Measurements from ENCODE around the gene NCS1.

NCS1 gene

GRCh38 chr9:130177898-130178805 lies 5.9 kb downstream of the NCS1 start:
- no peak for DNase-seq

- DNase-seq: no peak
Measured at GRCh38 chr9:130179331-130179907, 7.2 kb downstream of the NCS1 start.

- no peak for DNase-seq
Measured at GRCh38 chr9:130180516-130180915, 8.3 kb downstream of the NCS1 start.

GRCh38 chr9:130181678-130182380 lies 9.6 kb downstream of the NCS1 start:
- no peak for DNase-seq

- DNase-seq: no peak
Measured at GRCh38 chr9:130182381-130182909, 10.2 kb downstream of the NCS1 start.

- no peak for DNase-seq
Measured at GRCh38 chr9:130183133-130183762, 11.0 kb downstream of the NCS1 start.

GRCh38 chr9:130185017-130185416 lies 12.8 kb downstream of the NCS1 start:
- no peak for DNase-seq

- DNase-seq: no peak
Measured at GRCh38 chr9:130185490-130186031, 13.4 kb downstream of the NCS1 start.

GRCh38 chr9:130186051-130186450 lies 13.8 kb downstream of the NCS1 start:
- no peak for DNase-seq

- DNase-seq: no peak
Measured at GRCh38 chr9:130186839-130187522, 14.8 kb downstream of the NCS1 start.

- DNase-seq: no peak
Measured at GRCh38 chr9:130187523-130187846, 15.3 kb downstream of the NCS1 start.

- no peak for DNase-seq
Measured at GRCh38 chr9:130188860-130189481, 16.8 kb downstream of the NCS1 start.

GRCh38 chr9:130189840-130190239 lies 17.6 kb downstream of the NCS1 start:
- no peak for DNase-seq

GRCh38 chr9:130191068-130191748 lies 19.0 kb downstream of the NCS1 start:
- no peak for DNase-seq

- DNase-seq: no peak
Measured at GRCh38 chr9:130191749-130192120, 19.5 kb downstream of the NCS1 start.

- no peak for DNase-seq
Measured at GRCh38 chr9:130192382-130192999, 20.3 kb downstream of the NCS1 start.

- no peak for DNase-seq
Measured at GRCh38 chr9:130193103-130193502, 20.9 kb downstream of the NCS1 start.

- no peak for DNase-seq
Measured at GRCh38 chr9:130193531-130194377, 21.6 kb downstream of the NCS1 start.

GRCh38 chr9:130194378-130194932 lies 22.3 kb downstream of the NCS1 start:
- DNase-seq: no peak

Data from stimulated activated CD4-positive, alpha-beta T cell treated with anti-CD3 and anti-CD28 coated beads, Interleukin-12 subunit alpha, Interleukin-12 subunit beta, amount 100 ng/mL, for 4 hours (primary cell).